Measurements from ENCODE around the gene PRSS22.

PRSS22 gene

DNA sequence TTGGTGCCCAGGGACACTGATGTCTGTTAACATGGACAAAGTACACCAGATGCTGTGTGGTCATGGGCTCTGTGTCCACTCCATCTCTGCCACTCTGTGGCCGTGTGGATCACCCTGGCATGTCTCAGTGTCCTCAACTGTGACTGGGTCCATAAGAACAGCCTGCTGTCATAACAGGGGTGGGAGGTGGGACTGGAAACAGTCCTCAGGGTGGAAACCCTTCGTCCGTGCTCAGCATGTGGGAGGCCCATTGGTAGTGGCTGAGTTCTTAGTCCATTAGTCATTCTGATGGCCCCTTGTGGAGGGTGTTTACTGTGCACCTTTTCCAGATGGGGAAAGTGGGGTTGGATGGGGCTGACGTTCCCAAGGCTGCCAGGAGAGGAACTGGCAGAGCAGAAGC is 37.8 kb upstream of the PRSS22 start:
- TF ChIP-seq, protein P1, sequence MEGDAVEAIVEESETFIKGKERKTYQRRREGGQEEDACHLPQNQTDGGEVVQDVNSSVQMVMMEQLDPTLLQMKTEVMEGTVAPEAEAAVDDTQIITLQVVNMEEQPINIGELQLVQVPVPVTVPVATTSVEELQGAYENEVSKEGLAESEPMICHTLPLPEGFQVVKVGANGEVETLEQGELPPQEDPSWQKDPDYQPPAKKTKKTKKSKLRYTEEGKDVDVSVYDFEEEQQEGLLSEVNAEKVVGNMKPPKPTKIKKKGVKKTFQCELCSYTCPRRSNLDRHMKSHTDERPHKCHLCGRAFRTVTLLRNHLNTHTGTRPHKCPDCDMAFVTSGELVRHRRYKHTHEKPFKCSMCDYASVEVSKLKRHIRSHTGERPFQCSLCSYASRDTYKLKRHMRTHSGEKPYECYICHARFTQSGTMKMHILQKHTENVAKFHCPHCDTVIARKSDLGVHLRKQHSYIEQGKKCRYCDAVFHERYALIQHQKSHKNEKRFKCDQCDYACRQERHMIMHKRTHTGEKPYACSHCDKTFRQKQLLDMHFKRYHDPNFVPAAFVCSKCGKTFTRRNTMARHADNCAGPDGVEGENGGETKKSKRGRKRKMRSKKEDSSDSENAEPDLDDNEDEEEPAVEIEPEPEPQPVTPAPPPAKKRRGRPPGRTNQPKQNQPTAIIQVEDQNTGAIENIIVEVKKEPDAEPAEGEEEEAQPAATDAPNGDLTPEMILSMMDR (IDR thresholded peaks at IDR 0.05; ENCODE audit: low read depth, low read length) = no peak
- no peak for DNase-seq (ENCODE audit: extremely low read depth, low read depth)

DNA sequence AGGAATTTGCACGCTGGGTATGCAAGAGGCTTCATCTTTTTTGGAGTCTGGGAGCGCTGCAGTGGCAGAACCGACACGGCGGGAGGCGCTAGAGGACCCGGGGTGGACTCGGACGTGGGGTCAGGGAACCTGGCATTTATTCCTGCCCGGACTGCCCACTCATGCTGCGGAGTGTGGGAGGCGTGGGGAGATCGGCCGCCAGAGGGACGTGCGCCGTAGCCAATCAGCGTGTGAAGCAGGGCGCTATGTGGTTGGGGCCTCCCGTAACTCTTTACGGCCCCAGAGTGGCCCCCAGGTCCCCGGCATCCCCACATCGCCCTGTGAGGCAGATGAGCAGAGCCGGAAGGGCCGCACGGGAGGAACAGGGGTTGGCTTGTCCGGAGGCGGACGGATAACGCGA is 36.3 kb upstream of the PRSS22 start:
- no peak for DNase-seq (ENCODE audit: extremely low read depth, low read depth)
- TF ChIP-seq, protein P1 (IDR thresholded peaks at IDR 0.05; ENCODE audit: low read depth, low read length) = no peak; the same call in 1 of the 2 replicates

DNA sequence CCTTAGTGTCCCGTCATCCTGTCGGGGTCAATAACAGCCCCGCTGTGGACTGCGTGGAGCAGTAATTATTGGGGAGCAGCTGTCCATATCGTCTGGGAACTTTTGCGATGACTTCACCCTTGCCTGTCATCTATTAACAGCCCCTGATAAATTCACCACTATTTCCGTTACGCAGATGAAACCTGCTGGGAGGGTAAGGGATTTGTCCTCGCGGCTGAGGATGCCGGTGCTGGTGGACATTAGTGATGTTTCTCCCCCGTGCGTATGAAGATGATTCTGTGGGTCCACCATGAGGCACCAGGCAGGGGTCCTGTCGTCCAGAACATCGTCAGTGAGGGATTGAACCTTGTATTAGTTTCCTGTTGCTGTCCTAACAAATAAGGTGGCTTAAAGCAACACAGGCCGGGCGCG is 26.1 kb upstream of the PRSS22 start:
- DNase-seq (ENCODE audit: extremely low read depth, low read depth) = no peak
- TF ChIP-seq, protein P1 (IDR thresholded peaks at IDR 0.05; ENCODE audit: low read depth, low read length) = no peak

DNA sequence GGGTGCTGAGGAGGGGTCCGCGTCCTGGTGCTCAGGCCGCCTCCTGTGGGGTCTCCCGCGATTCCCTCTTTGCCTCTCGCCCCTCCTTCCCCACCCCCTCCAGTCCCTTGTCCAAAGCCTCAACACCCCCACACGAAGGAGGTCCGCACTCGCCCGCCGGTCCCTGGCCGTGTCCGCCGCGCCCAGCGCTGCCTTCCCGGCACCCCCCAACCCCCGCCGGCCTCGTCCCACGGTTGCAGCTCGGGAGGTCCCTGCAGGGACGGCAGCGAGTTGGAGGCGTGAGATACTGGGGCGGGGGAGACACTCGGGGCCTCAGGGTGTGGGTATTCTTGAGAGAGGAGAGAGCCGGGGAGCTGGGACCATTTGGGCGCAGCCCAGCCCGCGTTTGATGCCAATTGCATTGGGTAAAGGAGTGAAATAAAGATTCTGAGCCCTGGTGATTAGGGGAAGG is 25.5 kb upstream of the PRSS22 start:
- TF ChIP-seq, protein P1 (IDR thresholded peaks at IDR 0.05; ENCODE audit: low read depth, low read length) = no peak
- DNase-seq (ENCODE audit: extremely low read depth, low read depth) = no peak

DNA sequence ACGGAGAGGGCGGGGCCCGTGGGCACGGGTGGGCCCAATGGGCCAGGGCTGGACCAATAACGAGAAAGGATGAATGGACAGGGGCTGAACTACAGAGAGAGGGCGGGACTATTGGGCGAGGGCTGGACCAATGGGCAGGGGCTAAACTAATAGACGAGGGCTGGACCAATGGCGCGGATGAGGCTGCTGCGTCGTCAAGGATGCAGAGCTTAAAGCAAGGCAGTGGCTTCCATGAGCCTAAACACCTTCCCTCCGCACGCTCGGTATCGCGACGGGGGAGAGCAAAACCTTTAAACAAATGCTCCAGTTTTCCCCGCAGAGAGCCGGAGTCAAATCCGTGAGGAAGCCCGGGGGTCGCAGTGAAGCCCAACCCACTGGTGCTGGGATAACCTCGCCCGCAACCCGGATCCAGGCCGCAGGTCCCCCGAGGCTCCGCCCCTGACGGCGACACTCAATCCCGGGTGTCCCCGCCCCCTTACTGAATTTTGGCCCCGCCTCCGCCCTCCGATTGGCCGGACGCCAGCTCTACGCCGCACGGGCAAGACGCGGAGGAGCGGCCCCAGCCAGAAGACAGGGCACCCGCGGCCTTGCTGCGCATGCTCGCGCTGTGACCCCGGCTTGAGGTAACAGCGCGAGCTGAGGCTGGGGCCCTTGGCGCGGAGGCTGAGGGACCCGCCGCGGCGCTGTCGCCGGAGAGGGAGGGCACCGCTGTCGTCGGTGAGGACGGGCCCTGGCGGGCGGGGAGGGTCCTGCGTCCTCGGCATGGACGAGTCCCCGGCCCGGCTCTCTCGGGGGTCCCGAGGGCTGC is 24.9 kb upstream of the PRSS22 start, which contains the start of gene FLYWCH2:
TSS of gene FLYWCH2 (plus strand) at position 566 of the 808 bp plus-strand sequence. CDS start 13,235 bp downstream, outside the sequence.
- DNase-seq (ENCODE audit: extremely low read depth, low read depth) = peak; percentile 97
- TF ChIP-seq, protein P1 (IDR thresholded peaks at IDR 0.05; ENCODE audit: low read depth, low read length) = no peak

DNA sequence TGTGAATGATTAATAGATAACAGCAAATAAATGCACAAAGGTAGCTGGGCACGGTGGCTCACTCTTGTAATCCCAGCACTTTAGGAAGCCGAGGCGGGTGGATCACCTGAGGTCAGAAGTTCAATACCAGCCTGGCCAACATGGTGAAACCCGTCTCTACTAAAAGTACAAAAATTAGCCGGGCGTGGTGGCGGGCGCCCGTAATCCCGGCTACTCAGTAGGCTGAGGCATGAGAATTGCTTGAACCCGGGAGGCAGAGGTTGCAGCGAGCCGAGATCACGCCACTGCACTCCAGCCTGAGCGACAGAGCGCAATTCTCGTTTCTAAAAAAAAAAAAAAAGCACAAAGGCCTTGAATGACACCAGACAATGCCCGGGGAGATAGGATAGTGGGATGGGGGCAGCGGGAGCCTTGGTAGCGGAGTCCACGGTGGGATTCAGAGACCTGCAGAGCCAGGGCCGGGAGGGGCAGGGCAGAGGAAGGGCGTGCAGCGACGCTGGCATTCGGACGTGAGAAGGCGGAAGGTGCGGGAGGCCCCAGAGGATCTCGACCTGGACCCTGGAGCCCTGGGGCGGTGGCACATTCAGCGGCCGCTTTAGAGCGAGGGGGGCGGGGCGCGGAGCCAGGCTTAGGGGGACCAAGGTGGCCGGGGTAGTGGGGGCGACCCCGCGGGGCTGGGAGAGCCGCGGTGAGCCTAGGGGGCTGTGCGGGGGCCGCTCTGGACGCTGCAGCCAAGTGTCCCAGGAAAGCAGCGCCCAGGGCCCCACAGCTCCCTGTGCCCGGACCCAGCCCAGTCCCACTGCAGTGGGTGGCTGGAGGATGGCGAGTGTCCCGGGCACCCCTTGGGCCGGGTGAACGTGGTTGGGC is 24.0 kb upstream of the PRSS22 start:
- DNase-seq (ENCODE audit: extremely low read depth, low read depth) = no peak
- TF ChIP-seq, protein P1 (IDR thresholded peaks at IDR 0.05; ENCODE audit: low read depth, low read length) = no peak
